Activated CD8-positive, alpha-beta memory T cell treated with anti-CD3 and anti-CD28 coated beads, Interleukin-2, amount 50 U/mL, for 4 hours (primary cell): ENCODE measurements around the gene SPECC1.
"Not testable (repeated sequence)": the region's sequence is repeated elsewhere in the genome, so short reads cannot be mapped to it uniquely, and the experiment has no call there.

ENCODE experiments used
- DNase-seq: peaks from one replicate; pipeline ENCODE4 v3.0.0-alpha.2; 2020

The SPECC1 gene

DNA sequence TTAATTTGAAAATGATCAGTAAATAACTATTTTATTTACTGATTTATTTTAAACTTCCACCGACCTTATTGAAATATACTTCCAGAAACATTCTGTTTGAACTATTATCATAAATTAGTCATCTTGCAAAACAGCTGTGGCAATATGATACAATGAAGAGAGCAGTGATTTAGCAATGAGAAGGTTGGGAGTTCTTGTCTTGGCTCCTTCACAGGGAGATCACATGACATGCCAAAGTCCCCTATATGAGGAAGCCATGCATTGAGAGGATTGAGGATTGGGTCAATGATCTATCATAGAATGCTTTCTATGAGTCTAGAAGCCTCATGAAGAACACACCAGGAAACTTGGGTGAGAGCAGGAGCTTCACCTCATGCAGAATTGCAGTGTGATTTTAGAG is 235.5 kb downstream of the SPECC1 start:
- DNase-seq: no peak

DNA sequence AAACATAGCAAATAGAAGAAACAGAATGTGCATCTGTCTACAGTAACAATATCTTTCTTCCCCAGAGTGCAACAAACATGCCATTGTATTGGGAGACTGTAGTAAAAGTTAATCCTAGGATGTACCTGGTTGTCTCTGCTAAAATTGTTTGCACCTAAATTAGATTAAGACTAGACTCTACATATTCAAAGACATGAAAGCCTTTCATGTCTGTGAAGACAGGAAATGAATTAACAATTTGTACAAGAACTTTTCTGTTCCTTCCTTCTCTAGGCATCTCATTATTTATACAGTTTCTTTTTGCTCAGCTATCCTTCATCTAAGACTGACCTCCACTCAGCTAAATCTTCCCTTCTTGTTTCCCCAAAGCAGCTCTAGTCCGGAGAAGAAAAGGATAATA is 237.5 kb downstream of the SPECC1 start:
- DNase-seq: no peak

DNA sequence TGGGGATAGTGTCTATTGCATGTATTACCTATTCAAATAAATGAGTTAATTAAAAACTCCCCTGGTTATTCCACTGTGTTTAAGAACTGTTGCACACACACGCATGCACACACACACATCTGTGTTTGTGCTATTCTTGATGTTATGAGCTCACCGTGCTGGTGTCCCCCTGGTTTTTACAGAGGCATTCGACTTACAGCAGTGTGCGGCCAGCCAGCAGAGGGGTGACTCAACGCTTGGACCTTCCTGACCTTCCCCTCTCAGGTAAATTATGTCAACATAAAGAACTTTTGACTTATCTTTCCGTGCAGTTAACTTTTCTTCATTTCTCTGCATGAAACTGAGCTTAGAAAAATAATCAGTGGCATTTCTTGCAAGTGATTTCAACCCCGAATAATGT is 244.2 kb downstream of the SPECC1 start:
- no peak for DNase-seq

DNA sequence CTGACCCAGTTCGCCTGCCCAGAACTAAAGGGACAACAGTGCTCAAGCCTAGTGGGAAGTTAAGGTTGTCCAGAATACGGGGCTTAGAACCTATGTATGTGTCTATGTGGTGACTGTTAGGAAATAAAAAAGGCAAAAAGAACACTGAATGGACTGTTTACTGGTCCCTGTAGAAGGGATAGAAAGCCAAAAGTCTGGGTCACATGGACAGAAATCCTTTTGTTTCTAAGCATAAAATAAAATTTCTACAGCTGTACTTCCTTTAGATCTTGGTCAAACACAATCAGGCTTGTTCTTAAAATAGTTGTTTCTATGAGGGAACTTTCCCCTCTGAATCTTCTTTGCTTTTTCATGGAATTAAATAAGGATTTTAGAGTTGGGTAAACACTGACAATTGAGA is 245.4 kb downstream of the SPECC1 start:
- DNase-seq: no peak

DNA sequence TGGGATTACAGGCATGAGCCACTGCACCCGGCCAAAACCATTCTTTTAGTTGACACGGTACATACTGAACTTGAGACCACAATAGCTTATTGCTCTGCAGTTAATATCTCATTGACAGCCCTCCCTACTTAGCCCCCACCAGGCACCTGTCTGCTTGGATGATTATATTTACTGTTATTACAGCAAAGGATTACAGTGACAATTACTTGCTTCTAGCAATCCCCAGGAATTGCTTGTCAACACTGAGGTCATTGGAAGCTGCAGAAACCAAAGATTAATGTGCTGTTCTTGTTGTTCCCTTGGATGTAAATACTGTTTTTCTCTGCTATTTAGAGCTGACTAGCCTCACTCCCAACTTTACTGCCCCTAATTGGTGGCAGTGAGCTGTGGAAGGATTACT is 247.0 kb downstream of the SPECC1 start:
- DNase-seq: no peak

DNA sequence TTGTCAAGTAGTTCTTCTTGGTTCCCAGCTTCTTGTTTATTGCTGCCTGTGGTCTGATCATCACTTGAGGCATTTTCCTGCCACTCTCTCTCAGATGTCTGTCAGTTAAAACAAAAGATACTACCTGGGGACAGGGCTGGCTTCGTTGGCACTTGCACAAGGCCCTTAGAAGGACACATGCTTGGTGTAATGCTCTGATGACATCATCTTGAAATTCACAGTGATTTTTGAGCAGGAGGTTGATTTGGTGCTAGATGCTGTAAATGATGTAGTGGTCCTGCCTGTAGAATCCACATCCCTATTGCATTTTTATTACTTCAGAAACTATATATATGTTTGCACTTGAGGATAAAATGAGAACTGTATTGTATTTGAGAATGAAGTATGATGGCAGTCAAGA is 247.8 kb downstream of the SPECC1 start:
- no peak for DNase-seq

DNA sequence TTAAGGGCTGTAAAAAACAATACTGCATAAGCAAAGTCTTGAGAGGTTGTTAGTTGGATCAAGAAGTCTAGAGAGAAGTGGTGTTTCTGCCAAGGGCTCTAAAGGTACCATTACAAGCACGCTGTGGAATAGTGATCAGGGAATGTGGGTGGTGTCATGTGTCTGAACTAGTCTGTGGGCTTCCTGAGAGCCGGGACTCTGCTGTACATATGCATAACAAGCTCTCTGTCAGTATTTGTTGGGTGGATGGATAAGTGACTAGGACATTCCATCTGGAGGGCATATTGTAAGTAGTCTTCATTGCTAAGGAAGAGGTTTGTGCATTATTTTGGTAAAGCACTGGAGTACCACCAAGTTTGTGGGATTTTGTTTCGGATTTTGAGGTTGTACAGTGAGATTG is 248.6 kb downstream of the SPECC1 start:
- no peak for DNase-seq

DNA sequence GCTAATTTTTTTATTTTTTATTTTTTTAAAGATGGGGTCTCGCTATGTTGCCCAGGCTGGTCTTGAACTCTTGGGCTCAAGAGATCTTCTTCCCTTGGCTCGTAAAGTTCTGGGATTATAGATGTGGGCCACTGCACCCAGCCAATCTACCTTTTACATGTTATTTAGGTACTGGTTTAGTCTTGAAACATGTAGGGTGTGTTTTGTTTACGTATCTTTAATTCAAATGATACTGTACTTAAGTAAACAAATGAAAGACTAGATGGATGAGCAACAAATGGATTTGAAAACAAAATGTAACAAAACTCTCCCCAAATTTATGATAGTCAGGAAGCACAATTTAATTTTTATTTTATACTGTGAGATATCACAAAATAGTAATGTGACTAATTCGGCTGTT is 250.5 kb downstream of the SPECC1 start:
- DNase-seq: no peak

DNA sequence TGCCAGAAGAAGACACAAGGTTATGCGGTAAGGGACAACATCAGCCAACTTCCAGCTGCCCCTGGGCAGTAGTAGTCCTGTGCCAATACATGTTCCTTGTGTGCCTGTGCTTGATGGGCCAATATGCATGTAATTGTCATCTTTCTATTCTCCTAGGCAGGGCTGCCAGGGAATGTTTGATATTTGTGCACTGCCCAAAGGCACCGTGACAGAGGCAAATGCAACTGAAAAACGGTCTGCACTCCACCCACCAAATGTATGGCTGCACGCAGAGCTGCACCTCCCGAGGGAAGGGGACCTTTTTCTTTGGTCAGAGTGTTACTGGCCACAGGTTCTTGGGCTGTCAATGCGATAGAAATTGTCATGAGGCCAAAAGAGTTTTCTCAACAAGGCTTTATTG is 251.1 kb downstream of the SPECC1 start:
- DNase-seq: no peak

DNA sequence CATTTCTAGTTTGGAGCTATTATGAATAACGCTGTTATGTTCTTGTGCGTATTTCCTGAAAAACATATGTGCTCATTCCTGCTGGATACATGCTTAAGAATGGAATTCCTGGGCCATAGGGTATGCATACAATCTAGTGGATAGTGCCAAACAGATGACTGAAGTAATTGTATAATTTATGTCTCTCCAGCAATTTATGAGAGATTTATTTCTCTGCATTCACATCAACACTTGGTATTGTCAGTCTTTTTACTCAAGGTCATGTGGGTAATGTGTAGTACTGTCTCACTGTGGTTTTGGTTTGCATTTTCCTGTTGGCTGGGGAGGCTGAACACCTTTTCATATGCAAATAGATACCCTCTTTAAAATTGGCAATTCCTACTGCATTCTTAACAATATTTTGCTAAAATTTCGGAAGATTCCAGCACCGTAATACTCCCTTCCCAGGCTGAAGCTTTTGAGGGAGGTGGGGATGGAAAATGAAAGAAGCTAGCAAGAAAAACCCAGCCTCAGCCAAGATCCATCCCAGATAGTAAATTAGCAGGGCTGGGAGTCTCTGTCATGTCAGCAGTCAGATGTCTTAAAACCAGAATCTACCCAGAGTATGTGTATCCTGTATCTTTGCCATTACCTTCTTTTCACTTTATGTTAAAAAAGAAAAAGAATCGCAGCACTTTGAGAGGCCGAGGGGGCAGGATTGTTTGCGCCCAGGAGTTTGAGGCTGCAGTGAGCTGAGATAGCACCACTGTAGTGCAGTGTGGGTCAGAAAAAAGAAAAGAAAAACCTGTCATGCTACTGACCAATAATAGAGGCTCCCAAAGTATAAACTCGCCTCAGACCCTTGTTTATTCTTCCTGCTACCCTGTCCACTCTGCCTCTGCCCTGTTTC is 253.3 kb downstream of the SPECC1 start:
- no peak for DNase-seq

DNA sequence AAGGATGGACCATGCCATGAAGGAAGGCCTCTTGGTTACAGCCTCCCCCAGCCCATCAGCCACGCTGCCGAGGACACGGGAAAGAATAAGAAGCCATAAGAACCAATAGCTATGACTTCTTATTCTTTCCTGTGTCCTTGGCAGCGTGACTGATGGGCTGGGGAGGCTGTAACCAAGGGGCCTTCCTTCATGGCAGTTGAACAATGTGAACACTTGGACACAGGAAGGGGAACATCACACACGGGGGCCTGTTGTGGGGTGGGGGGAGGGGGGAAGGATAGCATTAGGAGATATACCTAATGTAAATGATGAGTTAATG is 253.9 kb downstream of the SPECC1 start:
- DNase-seq: not testable (repeated sequence)

DNA sequence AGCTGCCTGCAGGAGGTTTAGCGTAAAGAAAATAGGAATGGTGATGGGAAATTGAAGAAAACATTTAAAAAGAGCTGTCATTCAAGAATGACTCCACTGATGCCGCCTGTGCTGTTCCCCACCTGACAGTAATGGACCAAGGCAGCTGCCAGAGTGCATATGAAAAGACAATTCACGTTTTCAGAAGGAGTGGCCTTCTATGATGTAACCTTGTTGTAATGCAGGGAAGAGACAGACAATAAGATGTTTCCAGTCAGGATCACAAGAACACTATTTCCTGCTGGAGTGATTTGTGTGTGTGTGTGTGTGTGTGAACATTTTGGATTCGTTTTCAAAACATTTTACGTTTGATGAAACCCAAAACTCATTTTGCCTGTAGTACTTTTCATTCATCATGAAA is 254.4 kb downstream of the SPECC1 start:
- DNase-seq: no peak

DNA sequence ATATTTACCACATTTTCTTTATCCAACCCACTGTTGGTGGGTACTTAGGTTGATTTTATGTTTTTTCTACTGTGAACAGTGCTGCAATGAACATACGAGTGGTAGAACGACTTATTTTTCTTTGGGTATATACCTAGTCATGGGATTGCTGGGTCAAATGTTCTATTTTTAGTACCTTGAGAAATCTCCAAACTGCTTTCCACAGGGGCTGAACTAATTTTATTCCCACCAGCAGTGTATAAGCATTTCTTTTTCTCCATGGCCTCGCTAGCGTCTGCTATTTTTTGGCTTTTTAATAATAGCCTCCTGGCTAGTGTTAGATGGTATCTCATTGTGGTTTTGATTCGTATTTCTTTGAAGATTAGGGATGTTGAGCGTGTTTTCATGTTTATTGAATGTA is 255.8 kb downstream of the SPECC1 start:
- no peak for DNase-seq

DNA sequence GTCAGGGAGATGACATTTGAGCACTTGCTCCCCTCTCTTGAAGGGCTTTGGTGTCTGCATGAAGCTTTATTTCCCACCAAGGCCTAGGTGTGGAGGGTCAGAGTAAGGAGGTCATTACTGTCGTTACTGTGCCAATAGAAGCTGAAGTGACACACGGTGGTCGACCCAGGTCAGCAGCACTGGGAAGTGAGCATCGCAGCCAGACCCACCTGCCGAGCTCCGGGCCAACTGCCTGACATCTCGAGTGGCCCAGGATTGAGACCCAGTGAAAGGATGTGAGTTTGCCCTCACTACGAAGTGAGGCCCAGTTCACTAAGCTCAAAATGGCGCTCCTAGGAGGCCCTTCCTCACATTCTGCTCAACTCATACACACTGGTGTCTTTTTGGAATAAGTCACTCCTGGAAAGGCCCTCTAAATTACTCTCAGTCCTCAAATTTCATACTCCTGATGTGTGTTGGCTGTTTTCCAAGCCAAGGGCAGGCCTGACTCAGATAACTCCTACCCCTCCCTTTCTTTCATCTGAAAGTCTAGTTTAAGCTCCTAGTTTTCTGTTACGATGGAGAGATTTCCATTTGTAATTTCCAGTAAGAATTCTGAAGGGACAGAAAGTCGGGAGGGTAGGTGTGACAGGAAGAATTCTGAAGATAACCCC is 257.8 kb downstream of the SPECC1 start:
- DNase-seq: no peak

DNA sequence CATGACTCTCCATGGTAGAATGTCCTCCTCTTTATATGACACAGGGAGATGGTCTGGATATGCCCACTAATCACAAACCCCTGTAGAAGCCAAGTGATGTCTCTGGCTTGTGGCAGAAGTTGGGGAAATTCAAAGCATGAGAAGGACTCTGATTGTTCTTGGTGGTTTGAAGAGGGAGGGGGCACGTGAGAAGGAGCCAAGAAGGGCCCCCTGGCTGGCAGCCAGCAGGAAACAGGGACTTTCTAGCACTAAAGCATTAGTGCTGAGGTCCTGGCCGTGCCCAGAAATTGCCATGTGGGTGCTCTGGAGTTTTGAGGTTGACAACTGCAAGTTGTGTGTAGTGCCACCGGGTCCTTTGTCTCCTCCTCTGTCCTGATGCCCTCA is 258.3 kb downstream of the SPECC1 start:
- DNase-seq: peak; percentile 29

DNA sequence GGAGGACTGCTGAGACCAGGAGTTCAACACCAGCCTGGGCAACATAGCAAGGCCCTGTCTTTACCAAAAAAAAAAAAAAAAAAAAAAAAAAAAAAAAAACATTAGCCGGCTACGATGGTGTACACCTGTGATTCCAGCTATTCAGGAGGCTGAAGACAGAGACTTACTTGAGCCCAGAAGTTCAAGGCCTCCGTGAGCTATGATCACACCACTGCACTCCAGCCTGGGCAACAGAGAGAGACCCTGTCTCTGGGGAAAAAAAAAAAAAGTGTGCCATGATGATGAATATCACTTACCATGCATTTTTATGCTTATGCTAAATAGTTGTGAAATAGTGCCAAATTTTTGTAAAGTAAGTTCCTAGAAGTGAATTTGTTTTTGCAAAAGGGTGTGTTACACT is 261.2 kb downstream of the SPECC1 start:
- DNase-seq: no peak

DNA sequence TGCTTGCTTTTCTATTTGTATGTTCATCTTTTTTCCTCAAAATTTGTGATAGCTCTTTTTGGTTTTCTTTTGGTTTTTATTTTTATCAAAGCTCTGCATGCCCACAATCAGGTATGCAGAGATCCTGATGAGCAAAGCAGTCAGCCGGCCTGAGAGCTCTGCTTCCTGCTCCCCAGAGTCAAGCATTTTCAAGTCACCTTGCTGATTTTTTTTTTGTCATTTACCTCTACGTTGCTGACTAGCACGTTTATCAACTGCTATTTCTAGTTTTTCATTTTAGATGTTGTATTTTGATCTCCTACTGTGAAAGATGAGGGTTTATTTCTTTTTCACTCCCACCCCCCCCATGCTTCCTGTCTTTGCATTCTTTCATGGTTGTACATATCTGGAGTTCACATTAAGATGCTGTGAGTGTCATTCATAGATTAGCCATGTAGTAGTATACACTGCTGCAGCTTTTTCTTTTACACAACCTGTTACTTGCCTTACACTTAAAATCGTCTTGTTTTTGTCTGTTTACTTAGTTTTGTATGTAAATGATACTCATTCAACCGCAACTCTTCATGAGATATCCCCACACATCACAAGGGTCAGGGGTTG is 262.0 kb downstream of the SPECC1 start:
- DNase-seq: no peak

DNA sequence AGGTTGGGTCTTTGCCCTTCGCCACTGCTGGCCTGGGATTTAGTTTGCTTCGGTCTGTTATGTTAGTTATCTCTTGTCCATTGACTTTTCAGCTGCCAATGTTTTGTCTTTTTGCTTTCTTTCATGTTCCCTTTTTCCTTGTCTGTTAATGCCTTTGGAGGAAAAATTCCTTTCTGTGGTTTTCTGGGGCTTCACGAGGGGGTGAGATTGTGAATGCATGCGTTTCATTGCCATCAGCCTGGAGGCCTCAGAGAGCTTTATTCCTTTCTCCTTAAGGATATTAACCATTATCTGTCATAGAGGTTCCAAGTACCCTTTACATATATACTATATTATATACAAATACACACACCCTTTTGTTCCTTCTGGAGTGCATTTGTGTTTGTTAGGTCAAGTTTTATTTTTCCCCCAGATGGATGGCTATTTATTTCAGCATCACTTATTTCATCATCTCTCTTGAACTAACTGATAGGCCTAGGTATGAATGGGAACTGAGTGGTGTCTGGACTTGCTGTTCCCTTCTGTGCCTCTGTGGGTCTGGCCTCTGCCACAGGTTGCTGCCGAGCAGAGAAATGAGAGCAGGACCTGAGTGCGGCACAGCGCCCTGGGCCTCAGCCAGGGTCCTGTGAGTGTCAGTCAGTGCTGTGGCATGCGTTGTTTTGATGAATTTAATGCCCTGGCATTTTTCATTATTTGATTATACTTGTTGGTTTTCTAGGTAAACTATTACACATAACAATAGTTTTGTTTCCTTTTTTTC is 264.8 kb downstream of the SPECC1 start:
- DNase-seq: no peak

DNA sequence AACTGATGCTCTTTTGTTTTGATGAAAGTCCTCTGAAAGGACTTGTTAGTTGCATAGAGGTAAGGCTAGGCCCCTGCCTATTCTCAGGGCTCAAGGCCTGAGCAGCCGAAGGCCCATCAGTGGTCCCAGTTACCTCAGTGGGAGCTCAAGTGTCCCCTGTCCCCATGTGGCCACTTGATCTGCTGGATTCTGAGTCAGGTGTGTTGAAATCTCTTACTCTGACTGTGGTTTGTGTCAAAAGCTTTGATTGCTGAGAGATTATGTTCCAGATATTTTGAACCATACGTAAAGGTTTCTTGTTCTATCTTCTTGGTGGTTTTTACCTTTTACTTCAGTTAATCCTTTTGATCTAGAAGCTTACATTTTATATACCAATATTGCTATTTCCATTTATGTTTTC is 266.5 kb downstream of the SPECC1 start:
- DNase-seq: no peak

DNA sequence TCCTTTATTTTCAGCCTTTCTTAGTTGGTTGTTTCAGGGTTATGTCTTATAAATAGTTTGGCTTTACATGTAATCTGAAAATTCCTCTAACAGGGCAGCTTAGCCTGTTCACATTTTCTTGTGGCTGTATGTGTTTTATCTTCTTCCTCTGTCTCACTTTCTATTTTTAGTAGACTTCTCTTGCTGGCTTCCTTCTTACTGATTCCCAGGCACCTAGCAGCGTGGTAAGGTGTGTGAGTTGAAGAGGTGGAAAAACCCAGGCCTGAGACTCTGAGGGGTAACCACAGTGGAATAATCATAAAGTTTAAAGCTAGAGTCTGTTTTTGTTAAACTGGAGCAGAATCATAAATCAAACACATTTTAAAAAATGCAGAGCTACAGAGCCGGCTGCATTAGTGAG is 267.3 kb downstream of the SPECC1 start:
- no peak for DNase-seq

DNA sequence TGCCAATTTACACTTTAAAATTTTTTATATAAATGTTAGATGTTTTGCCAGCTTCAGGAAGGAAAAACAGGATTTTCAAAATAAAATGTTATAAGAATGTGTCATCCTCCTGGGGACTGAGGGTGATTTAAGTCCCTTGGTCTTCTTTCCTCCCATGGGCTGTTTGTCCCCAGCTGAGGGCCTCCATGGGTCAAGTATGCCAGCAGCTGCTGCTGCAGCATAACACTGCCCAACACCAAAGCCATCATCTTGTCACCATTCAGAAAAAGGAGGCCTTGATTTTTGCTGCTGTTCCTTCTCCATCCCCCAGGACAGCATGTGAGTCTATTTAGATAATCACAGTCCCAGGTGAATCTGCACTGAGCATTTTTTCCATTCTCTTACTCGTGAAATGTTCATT is 269.6 kb downstream of the SPECC1 start:
- no peak for DNase-seq

DNA sequence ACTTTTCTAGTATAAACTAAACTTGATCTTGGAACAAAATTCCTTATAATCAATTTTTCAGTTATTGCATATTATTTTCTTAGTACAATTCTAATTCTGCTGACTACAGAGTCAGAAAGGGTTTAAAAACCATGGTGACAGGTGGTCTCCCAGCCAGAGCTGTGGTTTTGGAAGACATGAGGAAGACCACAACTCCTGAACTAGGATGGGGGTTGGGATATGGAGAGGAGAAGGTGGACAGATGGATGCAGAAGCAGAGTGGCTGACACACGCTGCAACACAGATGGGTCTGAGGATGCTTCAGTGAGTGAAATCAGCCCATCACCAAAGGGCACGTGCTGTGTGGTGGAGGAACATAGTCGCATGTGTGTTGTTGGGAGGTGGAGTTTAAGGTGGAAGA is 270.5 kb downstream of the SPECC1 start:
- DNase-seq: no peak

DNA sequence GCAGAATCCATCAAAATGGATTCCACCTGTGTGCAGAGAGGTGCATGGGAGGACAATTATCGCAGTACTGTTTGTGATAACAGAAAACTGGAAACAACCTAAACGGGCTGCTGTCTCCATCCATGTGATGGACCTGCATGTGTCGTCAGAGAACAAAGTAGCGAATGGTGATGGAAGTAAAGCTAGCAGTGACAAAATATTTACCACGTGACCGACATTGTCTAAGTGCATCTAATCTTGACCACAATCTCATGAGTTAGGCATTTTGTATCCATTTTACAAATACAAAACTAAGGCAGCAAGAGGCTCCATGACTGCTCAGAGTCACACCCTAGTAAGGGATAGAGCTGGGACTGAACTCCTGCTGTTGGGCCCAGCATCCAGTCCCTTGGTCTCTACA is 270.9 kb downstream of the SPECC1 start:
- no peak for DNase-seq

DNA sequence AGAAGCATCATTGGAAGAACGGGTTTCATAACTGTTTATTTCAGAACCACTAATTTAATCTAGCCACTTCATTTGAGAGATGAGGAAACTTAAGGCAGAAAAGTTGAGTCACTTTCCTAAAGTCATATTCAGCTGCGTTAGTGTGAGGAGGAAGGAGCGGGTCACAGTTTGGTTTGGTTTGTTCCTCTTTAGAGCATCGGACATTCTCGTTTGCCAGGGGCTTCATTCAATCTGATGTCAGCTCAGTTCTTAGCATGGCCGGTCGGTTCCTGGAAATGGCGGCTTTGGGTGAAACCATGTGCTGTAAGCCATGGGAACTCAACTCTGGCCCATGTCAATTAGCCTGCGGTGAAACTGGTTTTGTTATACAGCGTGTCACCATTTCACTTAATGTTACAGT is 271.7 kb downstream of the SPECC1 start:
- DNase-seq: no peak
